Choroid plexus epithelial cell (primary cell): ENCODE data around the gene GTSE1.

Source experiments
- DNase-seq: peaks from one replicate; pipeline ENCODE4 v3.0.0-alpha.2; 2010; ENCODE audit warnings: low read depth
- H3K4me3 ChIP-seq: 2 replicates; pipeline ENCODE4 v1.5.1; 2011; ENCODE audit warnings: low read depth, mild to moderate bottlenecking, control low read depth, low read length, moderate library complexity
- CTCF ChIP-seq: conservative IDR thresholded peaks from 2 replicates; pipeline ENCODE4 v1.5.1; 2011; ENCODE audit warnings: low read depth, mild to moderate bottlenecking, control low read depth, inconsistent platforms, low read length, moderate library complexity

GTSE1 gene

GRCh38 chr22:46353483-46354105, 56.9 kb downstream of the GTSE1 start:
- DNase-seq = no peak
- H3K4me3 ChIP-seq = no peak overlapping the region
- TF ChIP-seq CTCF = no peak

- no peak for TF ChIP-seq CTCF
- no peak for DNase-seq
- H3K4me3 ChIP-seq = no peak overlapping the region
Measured at GRCh38 chr22:46354176-46354992, 57.7 kb downstream of the GTSE1 start.

GRCh38 chr22:46354993-46355305, 58.3 kb downstream of the GTSE1 start:
- H3K4me3 ChIP-seq = no peak overlapping the region
- TF ChIP-seq CTCF = no peak
- DNase-seq = no peak

- peak; percentile 73 for DNase-seq
Measured at GRCh38 chr22:46355369-46355995, 58.8 kb downstream of the GTSE1 start.

GRCh38 chr22:46355996-46356471, 59.4 kb downstream of the GTSE1 start:
- no peak overlapping the region for H3K4me3 ChIP-seq
- TF ChIP-seq CTCF = no peak
- DNase-seq = no peak

More at GRCh38 chr22:46355369-46355995, 58.8 kb downstream of the GTSE1 start:
- no peak overlapping the region for H3K4me3 ChIP-seq
- TF ChIP-seq CTCF = peak; percentile 88

- no peak for DNase-seq
- no peak for TF ChIP-seq CTCF
- no peak overlapping the region for H3K4me3 ChIP-seq
Measured at GRCh38 chr22:46356496-46357480, 60.1 kb downstream of the GTSE1 start.
